PFSK-1 (cell line): ENCODE data around the gene BIRC7.

ENCODE experiments used
- FOXP2 ChIP-seq: optimal IDR thresholded peaks from 2 replicates; pipeline ENCODE3; 2011; ENCODE audit warnings: borderline replicate concordance, control low read depth, inconsistent platforms; ENCODE audit not compliant: insufficient read depth; ENCODE audit errors: extremely low read length, extremely low read depth
- POLR2AphosphoS5 ChIP-seq: IDR thresholded peaks from 2 replicates; pipeline ENCODE4 v1.6.1; 2012; ENCODE audit warnings: low read depth, mild to moderate bottlenecking, control low read depth, low read length, moderate library complexity
- REST ChIP-seq, 2 experiments: IDR thresholded peaks; 2 replicates each; pipeline versions ENCODE4 v1.6.1 to v1.8.0; 2011 to 2012; ENCODE audit warnings: low read depth in 2 of 2, low read length in 2 of 2, control low read depth in 1 of 2, inconsistent platforms in 1 of 2, mild to moderate bottlenecking in 1 of 2, moderate library complexity in 1 of 2; ENCODE audit not compliant: insufficient read depth in 1 of 2
- SIN3A ChIP-seq: IDR thresholded peaks from 2 replicates; pipeline ENCODE4 v1.6.1; 2012; ENCODE audit warnings: mild to moderate bottlenecking, low read length, moderate library complexity, borderline replicate concordance; ENCODE audit not compliant: insufficient read depth
- TAF1 ChIP-seq: IDR thresholded peaks from 2 replicates; pipeline ENCODE4 v1.6.1; 2012; ENCODE audit warnings: low read length, control low read depth, borderline replicate concordance; ENCODE audit not compliant: insufficient read depth

BIRC7 gene

DNA sequence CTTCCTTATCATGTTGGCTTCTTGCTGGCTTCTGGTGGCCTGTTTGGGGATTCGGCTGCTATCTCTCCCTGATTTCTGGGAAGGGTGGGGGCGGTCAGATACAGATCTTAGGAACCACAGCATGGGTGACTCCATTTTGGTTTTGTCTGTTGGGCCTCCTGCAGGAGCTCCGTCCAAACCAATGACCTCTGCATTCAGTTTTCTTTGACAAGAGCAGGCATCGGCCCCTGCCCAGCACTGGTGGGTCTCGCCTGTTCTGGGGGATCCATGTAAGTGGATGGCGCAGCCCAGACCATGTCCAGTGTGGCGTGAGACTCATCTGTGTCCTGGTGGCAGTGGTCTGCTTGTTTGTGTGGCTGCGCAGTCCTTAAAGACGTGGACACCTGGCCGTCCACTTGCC lies 28.3 kb downstream of the BIRC7 start:
- no peak for TF ChIP-seq FOXP2
- TF ChIP-seq REST (IDR thresholded peaks at IDR 0.05; ENCODE audit: insufficient read depth in 1 of 2, low read depth in 2 of 2, low read length in 2 of 2): no peak
- no peak for TF ChIP-seq POLR2AphosphoS5
- TF ChIP-seq TAF1: no peak
- TF ChIP-seq SIN3A: no peak

DNA sequence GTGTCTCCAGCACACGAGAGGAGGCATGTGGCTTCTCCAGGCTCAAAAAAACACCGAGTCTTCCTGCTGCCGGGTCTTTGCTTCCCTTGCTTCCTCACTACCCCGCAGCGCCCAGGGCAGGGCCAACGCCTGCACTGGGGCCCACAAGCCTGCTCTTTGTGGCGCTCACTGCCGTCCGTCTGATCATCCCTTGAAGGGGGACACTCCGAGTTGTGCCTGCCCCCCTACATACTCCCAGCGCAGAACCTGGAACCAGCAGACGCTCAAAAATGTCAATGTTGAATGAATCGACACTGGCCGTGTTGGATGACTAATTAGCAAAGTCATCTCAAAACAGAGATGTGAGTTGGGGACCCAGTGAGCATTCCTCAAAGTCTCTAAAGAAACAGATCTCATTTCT lies 28.8 kb downstream of the BIRC7 start:
- no peak for TF ChIP-seq FOXP2
- no peak for TF ChIP-seq REST (IDR thresholded peaks at IDR 0.05; ENCODE audit: insufficient read depth in 1 of 2, low read depth in 2 of 2, low read length in 2 of 2)
- TF ChIP-seq SIN3A: no peak
- TF ChIP-seq TAF1: no peak
- no peak for TF ChIP-seq POLR2AphosphoS5

DNA sequence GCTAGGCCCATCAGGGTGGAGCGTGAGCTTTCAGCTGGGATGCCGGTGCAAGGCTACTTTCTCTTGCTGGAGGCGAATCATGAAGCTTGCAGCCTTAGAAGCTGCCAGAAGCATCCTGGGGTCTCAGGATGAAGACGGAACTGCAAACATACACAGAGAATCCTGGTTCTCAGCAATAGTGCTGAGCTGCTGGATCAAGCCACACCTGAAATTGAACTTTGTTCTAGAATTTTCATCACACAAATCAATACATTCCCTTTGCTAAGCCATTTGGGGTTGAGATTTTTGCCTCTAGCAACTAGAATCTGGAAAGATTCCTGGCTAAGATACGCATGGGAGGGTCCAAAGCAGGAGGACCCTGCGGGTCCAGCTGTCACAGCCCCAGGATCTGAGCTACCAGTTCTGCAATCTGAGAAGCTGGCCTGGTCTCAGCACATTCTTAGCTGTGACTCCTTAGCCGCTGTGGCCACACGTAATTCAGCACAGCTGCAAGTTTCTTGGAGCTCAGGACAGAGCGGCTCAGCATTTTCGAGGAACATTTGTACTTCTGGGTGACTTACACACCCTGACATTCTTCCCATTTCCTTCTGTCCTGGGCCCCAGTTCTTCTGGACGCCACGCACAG lies 30.3 kb downstream of the BIRC7 start:
- TF ChIP-seq POLR2AphosphoS5 (no peak), TAF1 (no peak), SIN3A (no peak), FOXP2 (no peak), REST (IDR thresholded peaks at IDR 0.05; ENCODE audit: insufficient read depth in 1 of 2, low read depth in 2 of 2, low read length in 2 of 2) (no peak)

DNA sequence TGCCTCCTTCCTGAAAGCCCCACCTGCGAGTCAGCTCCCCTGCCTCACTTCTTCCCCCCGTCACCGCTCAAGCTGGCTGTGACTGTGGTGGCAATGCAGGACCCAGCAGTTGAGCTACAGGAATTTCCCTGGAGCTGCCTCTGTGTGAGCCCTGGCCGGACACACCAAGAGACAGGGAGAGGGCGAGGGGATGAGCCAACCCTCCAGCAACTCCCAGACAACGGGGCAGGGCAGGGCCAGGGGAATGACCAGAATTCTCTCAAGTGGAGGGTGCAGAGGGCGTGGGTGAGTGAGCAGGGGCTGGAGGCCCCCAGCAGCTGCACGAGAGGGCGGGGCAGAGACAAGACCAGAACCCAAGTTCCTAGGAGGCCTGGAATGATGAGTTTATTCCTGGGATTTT lies 32.0 kb downstream of the BIRC7 start:
- TF ChIP-seq FOXP2 (no peak), POLR2AphosphoS5 (no peak), TAF1 (no peak), SIN3A (no peak), REST (IDR thresholded peaks at IDR 0.05; ENCODE audit: insufficient read depth in 1 of 2, low read depth in 2 of 2, low read length in 2 of 2) (no peak)

DNA sequence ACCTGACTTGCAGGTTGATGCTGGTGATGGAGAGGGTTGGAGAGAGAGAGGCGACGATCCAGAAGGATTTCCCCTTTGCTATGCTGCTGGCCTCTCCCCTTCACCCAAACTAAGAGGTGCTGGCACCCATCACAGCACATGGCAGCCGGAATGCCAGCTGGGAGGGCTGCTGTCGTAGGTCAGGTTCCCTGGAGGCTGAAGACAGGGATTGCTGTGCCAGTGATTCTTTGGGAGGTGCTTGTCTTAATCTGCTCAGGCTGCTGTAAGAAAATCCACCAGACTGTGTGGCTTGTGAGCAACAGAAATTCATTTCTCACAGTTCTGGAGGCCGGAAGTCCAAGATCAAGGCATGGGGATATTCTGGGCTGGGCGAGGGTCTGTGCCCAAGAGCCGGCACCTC lies 32.6 kb downstream of the BIRC7 start:
- TF ChIP-seq TAF1: no peak
- no peak for TF ChIP-seq FOXP2
- TF ChIP-seq REST (IDR thresholded peaks at IDR 0.05; ENCODE audit: insufficient read depth in 1 of 2, low read depth in 2 of 2, low read length in 2 of 2): no peak
- TF ChIP-seq POLR2AphosphoS5: no peak
- TF ChIP-seq SIN3A: no peak
